CD4-positive, CD25-positive, alpha-beta regulatory T cell (primary cell): Measurements from ENCODE around the gene SLC16A4. TPM values are rescaled to one million over a fixed set of nuclear protein-coding genes. Genes with fewer than 3 reads are reported as not detected.

Experiments
- ATAC-seq, 2 donors: fragments of 150-1000 bp; cut with Tn5 transposase; one replicate each; pipeline ENCODE4 v1.10.0; 2021; ENCODE audit warnings: low read depth in 2 of 2, moderate number of reproducible peaks in 2 of 2, moderate library complexity in 1 of 2
- DNase-seq, 3 donors: peaks; one replicate each; pipeline versions ENCODE4 v3.0.0 to v3.0.0-alpha.2; 2012 to 2022; ENCODE audit warnings: mixed read lengths in 1 of 3
- H3K27ac ChIP-seq: one replicate; pipeline ENCODE4 v1.7.0; 2013; ENCODE audit warnings: mild to moderate bottlenecking, low read length; ENCODE audit not compliant: insufficient read depth, poor library complexity, severe bottlenecking
- H3K27me3 ChIP-seq: one replicate; pipeline ENCODE4 v1.7.0; 2013; ENCODE audit warnings: low read length; ENCODE audit not compliant: control insufficient read depth, insufficient read depth
- H3K36me3 ChIP-seq: one replicate; pipeline ENCODE4 v1.7.0; 2013; ENCODE audit warnings: mild to moderate bottlenecking, low read length, moderate library complexity; ENCODE audit not compliant: control insufficient read depth, insufficient read depth
- H3K4me1 ChIP-seq: 2 replicates; pipeline ENCODE4 v1.7.0; 2013; ENCODE audit warnings: mild to moderate bottlenecking, low read length; ENCODE audit not compliant: insufficient read depth, control insufficient read depth, poor library complexity, severe bottlenecking
- H3K4me3 ChIP-seq: one replicate; pipeline ENCODE4 v1.7.0; 2013; ENCODE audit warnings: low read depth, mild to moderate bottlenecking, low read length, moderate library complexity
- H3K9me3 ChIP-seq, 2 experiments: 1 replicate in 1 of 2; 2 replicates in 1 of 2; pipeline ENCODE4 v1.7.0; 2013; ENCODE audit warnings: low read length in 2 of 2, mild to moderate bottlenecking in 1 of 2, moderate library complexity in 1 of 2; ENCODE audit not compliant: control insufficient read depth in 2 of 2
- H3K27ac Mint-ChIP-seq, 3 donors: one replicate each; pipeline ENCODE4 v1.8.0; 2020 to 2022; ENCODE audit warnings: mild to moderate bottlenecking in 3 of 3, mixed read lengths in 3 of 3, moderate library complexity in 2 of 3
- H3K27me3 Mint-ChIP-seq: one replicate; pipeline ENCODE4 v1.8.0; 2022; ENCODE audit warnings: mild to moderate bottlenecking, mixed read lengths
- H3K36me3 Mint-ChIP-seq: one replicate; pipeline ENCODE4 v1.8.0; 2020; ENCODE audit warnings: mixed read lengths
- H3K4me1 Mint-ChIP-seq, 4 donors: one replicate each; pipeline ENCODE4 v1.8.0; 2020 to 2022; ENCODE audit warnings: mixed read lengths in 4 of 4, mild to moderate bottlenecking in 1 of 4
- H3K4me3 Mint-ChIP-seq, 4 donors: one replicate each; pipeline ENCODE4 v1.8.0; 2020 to 2022; ENCODE audit warnings: mild to moderate bottlenecking in 4 of 4, mixed read lengths in 4 of 4, moderate library complexity in 3 of 4
- H3K9me3 Mint-ChIP-seq, 7 donors: one replicate each; pipeline ENCODE4 v1.8.0; 2020 to 2022; ENCODE audit warnings: mixed read lengths in 7 of 7, mild to moderate bottlenecking in 3 of 7, moderate library complexity in 2 of 7
- polyA plus RNA-seq, 4 donors: library from polyadenylated mRNA; unstranded; fragments of 300-500 nt; fragmentation: Illumina TruSeq; gene quantifications; one replicate each; pipeline ENCODE4 v1.2.3, GENCODE V29; 2021
- total RNA-seq: library from RNA; stranded (reverse); gene quantifications from one replicate; pipeline ENCODE4 v1.2.3, GENCODE V29; 2022

The SLC16A4 gene
- total and polyA plus RNA-seq, 5 donors from 2014 or later = 0.31 to 0.73 (median 0.65) TPM; not detected in 1

DNA sequence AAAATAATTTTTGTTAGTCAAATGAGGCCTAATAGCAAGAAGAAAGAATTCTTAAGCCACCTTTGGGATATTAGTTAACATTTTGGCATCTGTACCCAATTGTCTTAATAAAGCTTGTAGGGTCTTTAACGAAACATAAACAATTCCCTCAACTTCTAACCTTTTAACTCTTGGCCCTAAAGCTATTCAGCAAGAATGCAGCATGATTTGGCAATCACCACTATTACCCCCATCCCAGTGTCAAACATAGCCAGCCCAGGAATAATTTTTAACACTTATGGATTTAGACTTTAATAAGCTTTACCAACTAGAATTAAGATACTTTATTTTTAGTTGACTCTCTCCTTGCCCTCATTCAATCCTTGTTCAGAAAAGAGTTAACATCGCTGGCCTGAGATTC, 2.5 kb upstream of the SLC16A4 start:
- no peak for ATAC-seq
- Mint-ChIP-seq H3K27me3 (no peaks in the 10 kb centered on the region), H3K4me3 (no peak overlapping the region), H3K36me3 (peaks cover 14% of the 10 kb centered on the region), H3K27ac (no peak overlapping the region), H3K9me3 (no peaks in the 10 kb centered on the region), H3K4me1 (no peaks in the 10 kb centered on the region)
- Histone ChIP-seq H3K27me3 (no peaks in the 10 kb centered on the region), H3K4me3 (no peak overlapping the region), H3K27ac (no peak overlapping the region), H3K36me3 (peaks cover 6% of the 10 kb centered on the region), H3K9me3 (no peaks in the 10 kb centered on the region), H3K4me1 (no peaks in the 10 kb centered on the region)
- no peak for DNase-seq

- Mint-ChIP-seq H3K4me3 (no peak overlapping the region), H3K4me1 (peaks cover 0 to 2% (median 0%) of the 10 kb centered on the region in 4 donors), H3K27ac (no peak overlapping the region)
These were observed 730 bp downstream of the SLC16A4 start for GRCh38 chr1:110390096-110390495.

DNA sequence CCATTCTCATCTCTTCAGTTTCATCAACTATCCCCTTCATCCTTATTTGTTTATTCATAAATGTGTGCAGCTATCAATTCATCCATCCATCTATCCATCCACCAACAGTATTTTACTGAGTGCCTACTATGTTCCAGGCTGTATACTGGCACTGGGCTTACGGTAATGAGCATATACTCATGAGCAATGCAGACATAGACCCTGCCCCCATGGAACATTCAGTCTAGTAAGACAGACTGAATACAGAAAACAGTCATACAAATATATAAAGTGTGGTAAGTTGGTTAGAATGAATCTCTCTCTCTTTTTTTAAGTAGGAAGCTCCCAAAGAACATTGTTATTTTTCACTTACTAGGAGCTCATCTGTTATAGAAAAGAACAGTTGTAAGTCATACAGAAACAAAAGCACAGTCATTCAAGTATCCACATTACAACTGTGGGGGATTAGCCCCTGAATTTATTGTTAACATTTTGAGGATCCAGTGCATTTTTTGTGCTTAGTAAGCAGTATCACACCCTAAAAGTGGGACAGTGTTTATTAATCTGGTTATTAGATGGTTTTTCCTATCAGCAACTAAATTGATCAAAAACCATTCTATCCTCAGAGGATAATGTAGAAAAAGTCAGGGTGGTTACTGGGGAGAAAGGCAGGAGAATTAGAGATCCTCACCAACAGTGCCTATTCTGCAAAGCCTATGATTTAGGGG, 3.6 kb downstream of the SLC16A4 start:
- no peaks in the 10 kb centered on the region for H3K27me3 ChIP-seq
- Mint-ChIP-seq H3K4me1 (peaks cover 4 to 14% (median 10%) of the 10 kb centered on the region in 4 donors), H3K27me3 (no peaks in the 10 kb centered on the region), H3K4me3 (peak overlapping the region in 1 of 4 donors; percentile 5), H3K9me3 (no peaks in the 10 kb centered on the region), H3K27ac (no peak overlapping the region), H3K36me3 (no peaks in the 10 kb centered on the region)
- no peaks in the 10 kb centered on the region for H3K4me1 ChIP-seq
- DNase-seq (no peak), ATAC-seq (no peak)
- no peaks in the 10 kb centered on the region for H3K9me3 ChIP-seq
- H3K27ac ChIP-seq = no peak overlapping the region
- no peak overlapping the region for H3K4me3 ChIP-seq
- H3K36me3 ChIP-seq = no peaks in the 10 kb centered on the region

More at GRCh38 chr1:110390096-110390495, 730 bp downstream of the SLC16A4 start:
- Histone ChIP-seq H3K27me3 (no peaks in the 10 kb centered on the region), H3K4me1 (no peaks in the 10 kb centered on the region), H3K4me3 (no peak overlapping the region), H3K27ac (no peak overlapping the region), H3K9me3 (no peaks in the 10 kb centered on the region), H3K36me3 (peaks cover 6% of the 10 kb centered on the region)
- H3K27me3 Mint-ChIP-seq = no peaks in the 10 kb centered on the region
- H3K9me3 Mint-ChIP-seq = no peaks in the 10 kb centered on the region
- peaks cover 5% of the 10 kb centered on the region for H3K36me3 Mint-ChIP-seq
- ATAC-seq (no peak), DNase-seq (no peak)

- H3K27me3 ChIP-seq = no peaks in the 10 kb centered on the region
- Mint-ChIP-seq H3K36me3 (no peaks in the 10 kb centered on the region), H3K4me1 (peaks cover 4 to 14% (median 10%) of the 10 kb centered on the region in 4 donors), H3K4me3 (no peak overlapping the region), H3K27me3 (no peaks in the 10 kb centered on the region), H3K9me3 (no peaks in the 10 kb centered on the region), H3K27ac (peak overlapping the region in 1 of 3 donors; percentile 44)
- H3K4me3 ChIP-seq = no peak overlapping the region
- H3K27ac ChIP-seq = no peak overlapping the region
- H3K4me1 ChIP-seq = no peaks in the 10 kb centered on the region
- DNase-seq = no peak
- no peaks in the 10 kb centered on the region for H3K9me3 ChIP-seq
- ATAC-seq = no peak
- no peaks in the 10 kb centered on the region for H3K36me3 ChIP-seq
These were observed 5.5 kb downstream of the SLC16A4 start for GRCh38 chr1:110385369-110385768.

- Mint-ChIP-seq H3K27me3 (no peaks in the 10 kb centered on the region), H3K27ac (peak overlapping the region in 1 of 3 donors; percentile 48), H3K4me1 (peaks cover 4 to 14% (median 10%) of the 10 kb centered on the region in 4 donors), H3K36me3 (no peaks in the 10 kb centered on the region), H3K9me3 (no peaks in the 10 kb centered on the region), H3K4me3 (no peak overlapping the region)
- Histone ChIP-seq H3K4me1 (no peaks in the 10 kb centered on the region), H3K4me3 (no peak overlapping the region), H3K27ac (no peak overlapping the region), H3K36me3 (no peaks in the 10 kb centered on the region), H3K9me3 (no peaks in the 10 kb centered on the region), H3K27me3 (no peaks in the 10 kb centered on the region)
- no peak for DNase-seq
- ATAC-seq = peak; percentile 24 to 53
These were observed 6.1 kb downstream of the SLC16A4 start for GRCh38 chr1:110384581-110385321.

- peaks cover 5% of the 10 kb centered on the region for H3K36me3 Mint-ChIP-seq
- H3K4me3 ChIP-seq = peak overlapping the region; percentile 21
- ATAC-seq = no peak
These were observed 7.4 kb downstream of the SLC16A4 start for GRCh38 chr1:110383251-110383990.

GRCh38 chr1:110380672-110381283, 10.0 kb downstream of the SLC16A4 start:
- H3K4me1 Mint-ChIP-seq = peaks cover 4 to 14% (median 9%) of the 10 kb centered on the region in 4 donors
- ATAC-seq = no peak
- Histone ChIP-seq H3K27ac (no peak overlapping the region), H3K4me3 (no peak overlapping the region), H3K4me1 (no peaks in the 10 kb centered on the region), H3K36me3 (no peaks in the 10 kb centered on the region), H3K9me3 (no peaks in the 10 kb centered on the region), H3K27me3 (no peaks in the 10 kb centered on the region)
- no peak overlapping the region for H3K27ac Mint-ChIP-seq
- no peak for DNase-seq
- no peaks in the 10 kb centered on the region for H3K9me3 Mint-ChIP-seq
- H3K36me3 Mint-ChIP-seq = peaks cover 12% of the 10 kb centered on the region
- no peaks in the 10 kb centered on the region for H3K27me3 Mint-ChIP-seq
- no peak overlapping the region for H3K4me3 Mint-ChIP-seq

More at GRCh38 chr1:110383251-110383990, 7.4 kb downstream of the SLC16A4 start:
- H3K27me3 ChIP-seq = no peaks in the 10 kb centered on the region
- no peaks in the 10 kb centered on the region for H3K27me3 Mint-ChIP-seq
- H3K27ac ChIP-seq = no peak overlapping the region
- no peaks in the 10 kb centered on the region for H3K36me3 ChIP-seq
- H3K9me3 ChIP-seq = no peaks in the 10 kb centered on the region
- DNase-seq = peak in 1 of 3 donors; percentile 29
- no peaks in the 10 kb centered on the region for H3K4me1 ChIP-seq
- no peaks in the 10 kb centered on the region for H3K9me3 Mint-ChIP-seq
- peaks cover 4 to 14% (median 10%) of the 10 kb centered on the region in 4 donors for H3K4me1 Mint-ChIP-seq
- peak overlapping the region in 2 of 4 donors; percentile 14 to 37 for H3K4me3 Mint-ChIP-seq
- H3K27ac Mint-ChIP-seq = peak overlapping the region; percentile 27 to 78 (median 48)
